Measurements from ENCODE around the gene HTR6. TPM values are rescaled to one million over a fixed set of nuclear protein-coding genes. Genes with fewer than 3 reads are reported as not detected.
A peak's percentile ranks its signal among the peaks of the same experiment; 100 is the strongest.

The HTR6 gene
- total RNA-seq, 1 experiment from 2014 or later, result 0.10 TPM

GRCh38 chr1:19648239-19648638 lies 16.4 kb upstream of the HTR6 start:
- in situ Hi-C loops (cut with HindIII; ENCODE audit: low pct_unique_long_range_greater_than_20kb, low sequenced_read_pairs), result no loop called here
- intact Hi-C loops (cut with micrococcal nuclease; ENCODE audit: unreplicated experiment), result loop anchor here (10.0 kb wide), 1 partner anchor 203 kb away; no protein-coding TSS in a partner anchor
- H3K4me1 ChIP-seq (ENCODE audit: control insufficient read depth, insufficient read depth, low read length), result peaks cover 46% of the 10 kb centered on the region

GRCh38 chr1:19648689-19649088 lies 16.0 kb upstream of the HTR6 start:
- in situ Hi-C loops (cut with HindIII; ENCODE audit: low pct_unique_long_range_greater_than_20kb, low sequenced_read_pairs), result no loop called here
- Histone ChIP-seq H3K27ac (ENCODE audit: low read length) (no peak overlapping the region), H3K27me3 (ENCODE audit: control insufficient read depth, insufficient read depth, low read length) (no peaks in the 10 kb centered on the region), H3K4me3 (ENCODE audit: low read depth in 2 of 2, low read length in 2 of 2) (no peak overlapping the region), H3K9me3 (ENCODE audit: control insufficient read depth, insufficient read depth, low read depth, low read length) (no peaks in the 10 kb centered on the region), H3K36me3 (ENCODE audit: control insufficient read depth, insufficient read depth, low read length) (no peaks in the 10 kb centered on the region; the same call in 1 of the 2 replicates), H3K4me1 (ENCODE audit: control insufficient read depth, insufficient read depth, low read length) (peaks cover 46% of the 10 kb centered on the region)
- DNase-seq (ENCODE audit: low read depth, low spot score) (no peak), ATAC-seq (no peak)
- ChIA-PET POLR2A (interaction anchor here (0.6 kb wide), 1 partner anchor 204 kb away, joined by 3 read pairs; no protein-coding TSS in a partner anchor), CTCF (no interaction called here)
- TF ChIP-seq CTCF (IDR thresholded peaks at IDR 0.05), result peak; percentile 68
- TF ChIP-seq POLR2AphosphoS5 (IDR thresholded peaks at IDR 0.05; ENCODE audit: low read depth, low read length), result no peak
- intact Hi-C loops (cut with micrococcal nuclease; ENCODE audit: unreplicated experiment), result loop anchor here (10.0 kb wide), 1 partner anchor 204 kb away; no protein-coding TSS in a partner anchor
- no TSS peak for BruUV-seq (replicated peaks)

More at GRCh38 chr1:19648239-19648638, 16.4 kb upstream of the HTR6 start:
- TF ChIP-seq SIN3A (IDR thresholded peaks at IDR 0.05; ENCODE audit: borderline replicate concordance, insufficient read depth, low read depth, low read length), result no peak
- TF ChIP-seq TCF7L2 (IDR thresholded peaks at IDR 0.05; ENCODE audit: low read depth, low read length), result no peak
- no peak for TF ChIP-seq REST (IDR thresholded peaks at IDR 0.05; ENCODE audit: insufficient read depth in 1 of 2, low read depth in 2 of 2, low read length in 1 of 2)
- no peak for TF ChIP-seq POLR2AphosphoS5 (IDR thresholded peaks at IDR 0.05; ENCODE audit: low read depth, low read length)
- no peak for ATAC-seq
- Histone ChIP-seq H3K4me3 (ENCODE audit: low read depth in 2 of 2, low read length in 2 of 2) (0 out of 4 replicates have a peak overlapping the region, but pooled peaks of 1 of the 2 experiments have one; percentile 4), H3K36me3 (ENCODE audit: control insufficient read depth, insufficient read depth, low read length) (no peaks in the 10 kb centered on the region; the same call in 1 of the 2 replicates), H3K9me3 (ENCODE audit: control insufficient read depth, insufficient read depth, low read depth, low read length) (no peaks in the 10 kb centered on the region), H3K27ac (ENCODE audit: low read length) (no peak overlapping the region), H3K27me3 (ENCODE audit: control insufficient read depth, insufficient read depth, low read length) (no peaks in the 10 kb centered on the region)
- BruUV-seq (replicated peaks), result TSS peak; percentile 63
- POLR2A ChIA-PET, result interaction anchor here (0.6 kb wide), 1 partner anchor 205 kb away, joined by 3 read pairs; no protein-coding TSS in a partner anchor
- no peak for DNase-seq (ENCODE audit: low read depth, low spot score)
- CTCF ChIA-PET, result interaction anchor here (0.6 kb wide), 1 partner anchor 96 kb away, joined by 6 read pairs; no protein-coding TSS in a partner anchor

Data from Panc1 (cell line).